AG04450 (cell line): ENCODE measurements around the gene PELI2. TPM values are rescaled to one million over a fixed set of nuclear protein-coding genes. Genes with fewer than 3 reads are reported as not detected.
"Not testable (repeated sequence)": the region's sequence is repeated elsewhere in the genome, so short reads cannot be mapped to it uniquely, and the experiment has no call there.

Source experiments
- CTCF ChIA-PET: fragments of 300-600, 350-600 bp; formaldehyde crosslinking; extraction: SDS; loops from one replicate; lab custom pipeline; 2022; ENCODE audit warnings: antibody characterized with exemption, inconsistent platforms; lab: Charles Lee
- POLR2A ChIA-PET: fragments of 350-600 bp; formaldehyde crosslinking; extraction: SDS; loops from one replicate; lab custom pipeline; 2021; ENCODE audit warnings: antibody characterized with exemption, inconsistent platforms; lab: Yijun Ruan, JAX
- DNase-seq: peaks from one replicate; pipeline ENCODE4 v3.0.0-alpha.2; 2011; ENCODE audit warnings: low read depth, low spot score
- H3K27ac ChIP-seq: one replicate; pipeline ENCODE4 v1.5.1; 2012; ENCODE audit warnings: low read depth, low read length, control low read depth
- H3K27me3 ChIP-seq: one replicate; pipeline ENCODE4 v1.6.0; 2012; ENCODE audit warnings: low read length; ENCODE audit not compliant: control insufficient read depth, insufficient read depth
- H3K4me3 ChIP-seq: 2 replicates; pipeline ENCODE4 v1.5.1; 2011; ENCODE audit warnings: mild to moderate bottlenecking, low read depth, low read length, control low read depth
- H3K9me3 ChIP-seq: 2 replicates; pipeline ENCODE4 v1.5.1; 2012; ENCODE audit warnings: low read length; ENCODE audit not compliant: control insufficient read depth, insufficient read depth
- CTCF ChIP-seq: IDR thresholded peaks from 2 replicates; pipeline ENCODE4 v1.5.1; 2011; ENCODE audit warnings: low read depth, low read length, control low read depth, inconsistent platforms
- polyA plus RNA-seq: library from polyadenylated mRNA; depleted of rRNA; stranded (reverse); fragments of >200 nt; gene quantifications from 2 replicates; pipeline ENCODE4 v1.2.3, GENCODE V29; 2011

The PELI2 gene
- polyA plus RNA-seq, 1 experiment, result 25.7 TPM

GRCh38 chr14:56160088-56160487, 41.9 kb downstream of the PELI2 start:
- no peak overlapping the region for H3K4me3 ChIP-seq
- no peaks in the 10 kb centered on the region for H3K9me3 ChIP-seq
- H3K27me3 ChIP-seq, result no peaks in the 10 kb centered on the region
- no peak for DNase-seq
- ChIA-PET POLR2A (no interaction called here), CTCF (interaction anchor here (1.3 kb wide), 1 partner anchor 180 kb away, joined by 3 read pairs; no protein-coding TSS in a partner anchor)
- H3K27ac ChIP-seq, result no peak overlapping the region
- TF ChIP-seq CTCF, result no peak

- no peak for DNase-seq
- Histone ChIP-seq H3K27me3 (no peaks in the 10 kb centered on the region), H3K4me3 (no peak overlapping the region), H3K9me3 (peaks cover 1% of the 10 kb centered on the region; the same call in 1 of the 2 replicates), H3K27ac (no peak overlapping the region)
- CTCF ChIA-PET, result interaction anchor here (1.0 to 1.3 kb wide), 2 partner anchors 179 to 325 kb away, joined by 3 read pairs; no protein-coding TSS in a partner anchor
- TF ChIP-seq CTCF, result no peak
- POLR2A ChIA-PET, result no interaction called here
Measured at GRCh38 chr14:56161658-56162057, 43.4 kb downstream of the PELI2 start.

GRCh38 chr14:56162476-56162875, 44.3 kb downstream of the PELI2 start:
- Histone ChIP-seq H3K9me3 (peaks cover 4% of the 10 kb centered on the region; the same call in 1 of the 2 replicates), H3K27ac (no peak overlapping the region), H3K4me3 (no peak overlapping the region), H3K27me3 (no peaks in the 10 kb centered on the region)
- ChIA-PET CTCF (no interaction called here), POLR2A (no interaction called here)
- no peak for DNase-seq
- TF ChIP-seq CTCF, result no peak

- H3K9me3 ChIP-seq, H3K27ac ChIP-seq, H3K4me3 ChIP-seq, CTCF ChIA-PET, DNase-seq, H3K27me3 ChIP-seq, POLR2A ChIA-PET: not testable (repeated sequence)
Measured at GRCh38 chr14:56166579-56166978, 48.4 kb downstream of the PELI2 start.

DNA sequence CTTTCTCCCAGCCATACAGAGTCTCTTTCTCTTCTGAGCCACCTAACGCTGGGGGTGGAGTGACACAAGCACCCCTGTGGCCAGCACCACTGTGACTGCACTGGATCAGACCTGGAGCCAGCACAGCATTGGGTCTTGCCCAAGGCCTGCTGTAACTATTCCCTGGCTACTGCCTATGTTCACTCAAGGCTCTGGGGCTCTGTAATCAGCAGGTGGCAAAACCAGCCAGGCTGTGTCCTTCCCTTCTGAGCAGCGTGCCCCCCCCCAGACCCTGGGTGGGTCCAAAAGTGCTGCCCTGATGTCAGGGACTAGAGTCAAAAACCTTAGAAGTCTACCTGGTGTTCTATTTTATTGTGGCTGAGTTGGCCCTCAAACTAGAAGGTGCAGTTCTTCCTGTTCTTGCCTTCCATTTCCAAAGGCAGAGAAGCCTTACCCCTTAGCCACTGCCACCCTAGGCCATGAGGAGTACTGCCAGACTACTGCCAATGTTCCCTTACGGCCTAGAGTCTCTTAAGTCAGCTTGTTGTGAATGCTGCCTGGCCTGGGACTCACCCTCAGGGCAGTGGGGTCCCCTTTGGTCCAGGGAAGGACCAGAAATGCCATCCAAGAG, 49.9 kb downstream of the PELI2 start:
- TF ChIP-seq CTCF, result no peak
- H3K9me3 ChIP-seq, result peaks cover 4% of the 10 kb centered on the region; the same call in 1 of the 2 replicates
- POLR2A ChIA-PET, result no interaction called here
- CTCF ChIA-PET, result no interaction called here
- H3K4me3 ChIP-seq, result no peak overlapping the region
- no peak overlapping the region for H3K27ac ChIP-seq
- no peaks in the 10 kb centered on the region for H3K27me3 ChIP-seq
- no peak for DNase-seq
